NCI-H2227 treated with DMSO at 0.1 percent for 48 hours (cell line): ENCODE results near the gene STXBP5.

Experiments used
- DNase-seq: peaks from one replicate; lab custom pipeline; 2025; lab: John Stamatoyannopoulos, UW

Gene STXBP5

DNA sequence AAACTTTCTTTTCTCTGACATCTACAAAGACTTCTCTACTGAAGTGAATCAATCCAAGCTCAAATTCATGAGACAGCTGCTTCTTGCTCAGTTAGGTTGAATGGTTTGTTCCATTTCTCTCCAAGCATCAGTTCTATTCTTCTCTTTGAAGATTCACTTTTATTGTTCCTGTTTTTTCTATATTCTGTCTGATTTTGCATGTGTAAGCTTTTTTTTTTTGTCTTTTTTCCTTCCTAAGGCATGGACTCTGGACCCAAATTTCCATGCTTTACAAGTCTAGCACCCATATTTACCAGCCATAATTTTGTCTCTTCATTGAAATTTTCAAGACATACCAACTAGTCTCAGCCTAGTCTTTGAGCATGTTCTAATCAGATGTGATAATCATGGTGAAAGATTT lies 25.9 kb upstream of the STXBP5 start:
- DNase-seq: no peak

DNA sequence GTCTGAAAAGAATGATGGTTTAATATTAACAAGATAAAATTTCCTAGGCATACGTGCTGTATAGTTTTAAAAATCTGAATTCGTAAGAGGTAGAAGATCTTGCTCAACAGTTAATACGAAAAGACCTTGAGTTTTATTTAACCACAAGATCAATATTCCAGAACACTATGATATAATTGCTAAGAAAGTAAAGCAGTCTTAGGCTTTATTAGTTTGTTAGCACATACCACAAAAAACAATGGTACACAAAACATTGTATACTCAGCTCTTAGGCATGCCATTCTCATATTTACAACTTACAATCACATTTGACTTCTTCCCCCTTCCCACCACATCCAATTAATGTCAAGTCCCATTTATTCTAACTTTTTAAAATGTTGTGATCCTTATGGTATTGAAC lies 24.4 kb upstream of the STXBP5 start:
- DNase-seq: no peak

DNA sequence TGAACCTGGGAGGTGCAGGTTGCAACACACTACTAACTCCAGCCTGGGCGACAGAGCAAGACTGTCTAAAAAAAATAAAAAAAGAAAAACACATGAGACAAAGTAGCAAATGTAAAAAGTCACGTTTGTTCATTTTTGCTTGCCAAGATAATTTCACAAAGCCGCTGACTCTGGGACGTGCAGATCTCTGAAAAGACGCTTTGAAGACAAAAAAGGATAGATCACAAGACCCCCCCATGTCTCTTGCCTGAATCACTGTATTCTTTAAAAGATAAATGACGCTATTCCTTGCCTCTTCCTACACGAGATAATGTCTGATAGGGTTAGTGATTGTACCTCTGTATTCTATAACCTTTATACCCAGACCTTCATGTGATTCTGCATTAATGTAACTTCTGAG lies 23.3 kb upstream of the STXBP5 start:
- no peak for DNase-seq

DNA sequence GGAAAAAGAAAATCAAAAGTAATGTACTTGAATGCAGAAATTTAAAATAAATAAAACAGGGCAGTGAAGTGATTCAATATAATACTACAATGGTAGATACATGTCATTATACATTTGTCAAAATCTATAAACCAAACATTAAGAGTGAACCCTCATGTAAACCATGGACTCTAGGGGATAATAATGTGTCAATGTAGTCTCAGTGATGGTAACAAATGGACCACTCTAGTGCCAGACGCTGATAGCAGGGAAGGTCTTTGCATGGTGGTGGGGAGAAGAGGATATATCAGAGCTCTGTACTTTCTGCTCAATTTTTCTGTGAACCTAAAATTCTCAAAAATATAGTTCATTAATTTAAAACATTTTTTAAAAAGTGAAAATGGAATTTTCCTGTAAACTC lies 19.8 kb upstream of the STXBP5 start:
- no peak for DNase-seq

DNA sequence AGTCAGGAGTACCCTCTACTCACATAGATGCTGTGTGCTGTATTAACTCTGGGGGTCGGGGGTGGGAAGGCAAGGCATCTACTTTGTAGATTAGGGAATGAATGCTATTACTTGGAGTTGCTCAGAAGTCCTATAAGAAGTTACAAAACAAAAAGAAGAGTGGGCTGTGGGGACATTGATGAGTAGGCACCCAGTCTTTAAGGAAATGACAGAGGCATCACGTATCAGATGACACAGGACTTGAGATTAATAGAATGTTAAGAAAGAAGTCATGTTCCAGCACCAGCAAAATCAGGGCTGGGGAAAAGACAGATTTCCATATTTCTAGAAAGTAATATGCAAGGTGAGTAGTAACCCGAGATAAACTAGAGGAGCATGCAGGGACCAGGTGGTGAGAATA lies 19.0 kb upstream of the STXBP5 start:
- DNase-seq: no peak

DNA sequence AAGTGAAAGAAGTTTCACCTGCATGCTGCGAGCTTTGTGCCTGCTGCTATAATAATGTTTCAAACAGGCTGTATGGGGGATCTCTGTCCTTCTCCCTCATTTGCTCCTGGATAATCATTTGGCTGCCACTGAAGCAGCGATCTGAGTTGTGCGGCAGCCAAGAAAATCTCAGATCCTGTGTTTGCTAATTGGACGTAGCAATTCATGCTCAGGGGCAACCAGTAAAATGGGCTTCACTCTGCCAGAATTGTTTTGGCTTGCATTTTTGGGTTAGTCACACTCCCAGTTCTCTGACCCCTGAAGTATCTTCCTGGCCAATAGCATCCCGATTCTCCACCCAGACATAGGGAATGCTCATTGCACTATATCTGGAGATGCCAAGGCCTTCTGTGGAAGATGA lies 13.7 kb upstream of the STXBP5 start:
- no peak for DNase-seq

DNA sequence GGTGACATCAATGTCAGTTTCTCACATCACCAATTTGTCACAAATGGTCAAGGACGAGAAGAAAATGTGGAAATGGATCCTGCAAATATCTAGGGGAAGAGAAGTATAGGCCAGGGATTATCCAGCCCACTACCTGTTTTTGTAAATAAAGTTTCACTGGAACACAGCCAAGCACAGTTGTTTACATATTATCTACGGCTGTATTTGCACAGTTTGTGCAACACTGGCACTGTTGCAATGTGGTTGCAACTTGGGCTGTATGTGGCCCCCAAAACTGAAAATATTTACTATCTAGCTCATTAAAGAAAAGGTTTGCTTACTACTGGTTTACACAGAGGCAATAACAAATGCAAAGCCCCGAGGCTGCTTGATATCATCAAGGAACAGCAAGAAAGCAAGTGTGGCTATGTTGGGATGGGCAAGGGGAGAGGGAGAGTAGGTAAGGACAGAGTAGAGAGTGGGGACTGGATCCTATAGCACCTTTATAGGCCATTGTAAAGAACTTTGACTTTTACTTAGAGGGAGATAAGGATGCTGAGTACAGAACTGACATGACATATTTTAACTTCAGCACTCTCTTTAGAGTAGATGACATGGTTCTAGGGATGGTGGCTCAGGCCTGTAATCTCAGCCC lies 11.8 kb upstream of the STXBP5 start:
- DNase-seq: no peak

DNA sequence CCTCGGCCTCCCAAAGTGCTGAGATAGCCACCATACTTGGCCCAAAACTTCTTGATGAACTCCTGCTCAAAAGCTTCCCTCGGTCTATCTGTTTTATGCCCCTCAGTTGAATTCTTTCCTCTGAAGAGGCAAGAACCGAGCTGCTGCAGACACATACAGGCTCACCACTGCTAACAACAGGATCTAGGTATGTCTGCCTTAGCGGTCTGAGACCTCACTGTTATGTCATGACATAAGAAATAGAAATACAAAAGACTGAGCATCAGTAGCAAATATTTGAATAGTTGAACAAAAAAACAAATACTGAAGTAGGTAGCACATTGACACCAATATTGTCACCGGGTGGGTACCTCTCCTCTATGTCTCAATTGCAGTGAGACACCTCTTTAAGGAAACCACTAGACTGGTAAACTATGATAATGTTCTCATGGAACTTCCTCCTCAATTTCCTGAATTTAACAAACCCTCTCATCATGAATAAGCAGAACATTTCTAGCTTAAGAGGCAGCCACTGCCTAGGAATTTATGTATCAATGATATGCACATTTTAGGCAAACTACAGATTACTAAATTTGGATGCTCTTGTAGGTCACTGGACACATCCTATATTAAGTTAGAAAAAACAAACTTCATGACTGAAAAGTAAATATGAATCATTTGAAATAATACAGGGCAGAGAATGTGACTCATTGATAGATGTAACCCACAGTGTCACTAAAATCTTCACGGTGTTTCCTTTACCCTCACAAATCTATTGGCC lies 9.4 kb upstream of the STXBP5 start:
- no peak for DNase-seq

DNA sequence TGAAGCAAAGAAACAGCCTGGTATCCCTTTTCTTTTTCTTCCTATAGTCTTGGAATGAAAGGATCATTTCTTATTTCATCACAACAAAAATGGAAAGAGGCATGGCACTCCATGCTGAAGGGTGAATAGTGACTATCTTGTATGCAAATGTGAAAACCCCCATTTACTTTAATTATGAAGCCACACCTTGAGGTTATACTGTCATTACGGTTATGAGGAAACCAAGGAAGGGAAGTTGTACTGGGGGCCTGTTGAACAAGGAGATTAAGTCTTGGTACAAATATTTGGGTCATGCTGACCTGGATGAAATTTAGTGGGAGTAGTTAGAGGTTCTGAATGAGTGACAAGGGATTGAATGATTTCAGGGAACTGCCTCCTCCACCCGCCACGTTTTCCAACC lies 8.7 kb upstream of the STXBP5 start:
- no peak for DNase-seq

DNA sequence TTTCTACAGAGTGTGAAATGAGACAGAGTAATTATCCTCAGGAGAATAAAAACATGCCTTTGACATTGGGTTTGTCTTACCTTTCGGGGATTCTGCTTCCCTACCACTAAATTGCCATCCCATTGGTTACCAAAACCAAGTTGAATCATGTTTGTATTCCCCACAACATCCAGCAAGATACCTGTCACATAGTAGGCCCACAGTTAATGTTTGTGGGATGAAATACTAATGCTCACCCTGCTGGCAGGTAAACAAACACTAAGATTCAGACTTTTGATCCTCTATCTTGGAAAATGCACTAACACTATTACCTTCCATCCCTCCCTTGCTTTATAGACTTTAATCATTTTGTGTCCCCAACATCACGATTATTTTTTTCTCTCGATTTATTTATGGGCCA lies 8.2 kb upstream of the STXBP5 start:
- no peak for DNase-seq

DNA sequence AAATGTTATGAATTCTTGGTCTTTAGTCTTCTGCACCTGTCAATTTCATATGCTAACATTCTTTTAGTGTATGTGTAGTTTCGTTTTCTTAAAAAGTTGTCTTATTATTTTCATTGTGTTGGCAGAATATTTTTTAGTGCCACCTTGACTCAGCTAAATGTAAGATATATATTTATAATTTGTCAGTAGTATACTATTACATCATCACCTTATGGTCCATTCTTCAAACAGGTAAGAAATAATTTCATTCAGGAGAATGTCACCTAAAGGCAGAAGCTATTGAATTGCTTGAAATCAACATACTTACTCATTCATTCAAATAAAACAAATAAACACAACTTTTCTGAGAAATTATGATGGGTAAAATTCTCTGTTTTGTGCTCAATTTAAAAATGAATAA lies 3.5 kb upstream of the STXBP5 start:
- DNase-seq: no peak

DNA sequence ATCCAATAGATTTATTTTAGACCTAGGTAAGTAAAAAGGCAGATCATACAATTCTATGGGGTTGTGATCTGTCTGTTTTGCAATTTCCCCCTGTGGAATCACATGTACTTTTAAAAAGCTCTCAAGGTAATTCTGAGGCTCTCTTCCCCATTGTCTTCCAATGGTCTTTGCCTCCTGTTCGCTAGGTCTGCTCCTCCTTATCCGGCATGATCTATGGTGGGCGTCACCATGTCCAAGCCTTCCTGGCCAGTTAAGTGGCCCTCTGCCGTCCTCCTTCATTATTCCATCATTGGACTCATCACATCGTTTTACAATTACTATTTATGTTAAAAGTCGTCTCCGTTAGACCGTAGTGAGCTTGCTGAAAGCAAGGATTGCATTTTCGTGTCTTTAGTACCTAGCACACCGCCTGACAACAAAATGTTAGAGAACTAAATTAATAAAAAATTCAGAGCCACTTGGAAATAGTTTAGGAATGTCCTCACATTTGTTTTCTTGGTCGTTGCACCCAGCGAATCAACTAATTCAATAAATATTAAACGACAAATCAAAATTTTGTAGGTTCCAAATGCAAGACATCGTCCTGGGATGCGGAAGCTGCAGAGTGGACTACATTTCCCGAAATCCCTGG lies 2.2 kb upstream of the STXBP5 start:
- DNase-seq: peak; percentile 85

DNA sequence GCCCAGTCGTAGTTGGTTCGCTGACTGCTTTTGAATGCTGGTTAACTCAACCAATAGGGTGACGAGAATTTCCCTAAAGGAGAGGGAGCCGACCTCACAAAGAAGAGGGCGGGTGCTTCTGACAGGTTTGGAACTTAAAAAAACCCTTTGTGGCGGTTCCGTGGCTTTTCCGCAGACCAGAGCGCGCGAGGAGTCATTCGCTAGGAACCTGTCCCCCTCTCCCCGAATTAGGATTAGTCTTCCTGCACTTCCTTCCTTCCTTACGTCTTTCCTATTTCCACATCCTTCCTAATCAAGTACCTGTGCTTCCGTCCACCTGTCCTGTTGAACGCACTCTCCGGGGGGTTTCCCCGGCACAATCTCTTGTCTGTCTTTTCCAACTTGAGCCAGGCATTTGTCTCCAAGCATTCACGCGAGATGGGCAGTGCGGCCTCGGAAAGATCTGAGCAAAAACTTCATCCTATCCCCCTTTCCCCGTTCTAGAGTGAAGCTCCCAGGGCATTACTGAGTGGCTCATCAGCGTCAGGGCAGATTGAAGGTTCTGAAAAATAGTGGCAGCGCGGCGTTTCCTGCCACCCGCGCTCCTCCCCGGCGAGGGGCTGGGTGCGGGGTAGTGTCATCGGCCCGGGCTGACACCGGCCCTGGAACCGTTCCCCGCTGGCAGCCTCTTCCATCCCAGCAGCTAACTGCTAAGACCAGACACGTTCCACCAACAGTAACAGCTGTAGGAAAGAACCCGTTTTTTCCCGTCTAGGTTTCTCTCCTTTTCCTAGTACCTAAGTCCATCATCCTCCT lies 1.5 kb upstream of the STXBP5 start:
- no peak for DNase-seq

DNA sequence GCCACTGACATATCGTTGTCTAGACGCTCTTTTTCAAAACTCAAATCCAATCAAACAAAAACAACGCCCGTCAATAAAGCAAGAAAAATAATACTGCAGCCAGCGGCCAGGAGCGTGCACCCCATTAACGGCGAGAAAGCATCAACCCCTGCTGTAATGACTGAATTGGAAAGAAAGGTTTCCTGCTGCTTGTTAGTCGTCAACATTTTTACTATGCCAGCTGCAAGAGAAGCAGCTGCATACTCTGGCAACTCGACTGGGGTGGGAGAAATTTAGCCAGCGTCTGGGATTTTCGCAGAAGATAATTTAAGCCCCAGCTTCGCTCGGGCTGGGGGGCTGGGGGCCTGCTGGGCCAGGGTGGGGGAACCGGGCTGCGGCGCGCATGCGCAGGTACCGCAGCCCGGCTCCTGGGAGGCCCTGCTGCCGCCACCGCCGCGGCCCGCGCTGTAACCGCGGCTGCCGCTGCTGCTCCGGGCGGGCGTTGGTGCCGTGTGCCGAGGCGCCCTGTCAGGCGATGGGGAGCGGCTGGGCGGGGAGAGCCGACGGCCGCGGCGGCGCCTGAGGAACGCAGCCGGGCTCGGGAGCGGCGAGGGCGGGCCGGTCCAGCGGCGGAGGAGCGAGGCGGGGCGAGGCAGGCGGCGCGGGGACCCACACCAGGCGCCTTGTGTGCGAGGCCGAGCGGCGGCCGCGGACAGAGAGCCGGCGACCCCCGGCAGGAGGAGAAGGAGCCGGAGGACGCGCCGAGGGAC lies 732 bp upstream of the STXBP5 start:
- peak; percentile 62 for DNase-seq

DNA sequence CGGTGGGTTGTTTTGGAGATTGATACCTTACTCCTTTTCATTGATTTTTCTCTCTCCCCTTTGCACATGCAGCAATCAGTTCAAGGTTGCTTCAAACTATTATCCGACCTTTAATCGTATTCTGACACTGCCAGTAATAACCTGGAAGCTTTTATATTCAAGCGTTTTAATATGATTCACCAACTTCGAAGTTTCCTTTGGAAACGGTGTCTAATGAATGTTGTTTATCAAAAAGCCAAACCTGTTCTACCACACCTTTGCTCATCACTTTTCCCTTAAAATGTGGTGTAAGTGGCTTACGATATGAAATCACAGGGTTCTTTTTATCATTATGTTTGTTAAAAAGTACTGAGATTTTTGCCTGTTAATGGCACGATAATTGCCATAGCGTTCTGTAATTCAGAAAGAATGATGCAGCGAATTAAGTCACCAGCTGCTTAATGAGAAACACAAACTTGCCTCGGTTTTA lies 660 bp downstream of the STXBP5 start:
- no peak for DNase-seq

DNA sequence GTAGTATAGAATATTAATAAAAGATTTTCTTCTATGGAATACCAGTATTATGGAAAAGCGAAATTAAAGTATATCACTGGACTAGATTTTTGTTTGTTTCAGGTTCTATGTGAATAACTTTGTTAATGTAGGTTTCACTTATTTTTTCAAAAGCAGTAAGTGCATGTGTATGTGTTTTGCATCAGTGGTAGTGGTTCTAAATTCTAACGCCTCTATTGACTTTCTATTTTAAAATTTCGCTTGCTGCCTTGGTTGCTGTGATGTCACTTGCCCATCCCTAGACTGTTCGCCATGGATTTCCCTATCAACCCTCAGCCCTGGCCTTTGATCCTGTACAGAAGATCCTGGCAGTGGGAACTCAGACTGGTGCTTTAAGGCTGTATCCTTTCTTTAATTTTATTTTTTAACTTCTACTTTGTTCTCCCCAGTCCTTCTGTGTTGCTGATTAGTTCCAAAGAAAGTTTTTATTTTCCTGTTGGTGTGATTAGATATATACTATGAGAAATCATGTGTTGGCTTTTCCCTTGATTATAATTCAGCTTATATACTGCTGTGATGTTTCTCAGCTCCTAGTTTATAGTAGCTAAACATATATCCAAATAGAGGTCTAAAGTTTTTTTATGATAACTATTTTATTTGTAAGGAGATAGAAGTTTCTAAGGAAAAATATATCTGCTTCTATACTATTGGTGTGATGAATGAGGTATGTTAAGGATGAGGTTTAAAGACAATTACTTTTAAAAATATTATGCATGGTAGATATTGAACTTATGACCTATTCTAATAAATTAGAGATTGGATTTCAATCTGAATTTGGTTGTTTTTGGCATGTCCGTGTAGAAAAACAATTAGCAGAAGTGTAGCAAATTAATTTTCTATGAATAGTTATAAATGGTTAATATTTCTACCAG lies 1.7 kb downstream of the STXBP5 start:
- DNase-seq: no peak

DNA sequence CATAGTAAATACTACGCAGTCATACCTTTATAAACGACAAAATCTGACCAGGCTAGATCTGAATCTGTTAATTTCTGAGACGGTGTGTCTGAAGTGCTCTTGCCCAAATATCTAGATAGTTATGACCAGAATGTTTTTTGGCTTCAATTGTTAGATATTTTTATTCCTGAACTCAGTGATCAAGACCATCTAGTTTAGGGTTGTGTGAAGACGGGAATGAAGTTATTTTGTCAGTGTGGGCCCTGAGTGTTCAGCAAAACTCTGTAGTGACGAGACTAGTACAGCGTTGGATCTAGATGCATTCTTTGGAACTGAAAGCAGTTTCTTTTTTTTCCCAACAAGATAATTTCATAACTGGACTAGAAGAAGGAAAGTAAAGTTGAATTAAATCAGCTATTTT lies 3.1 kb downstream of the STXBP5 start:
- DNase-seq: peak; percentile 19

DNA sequence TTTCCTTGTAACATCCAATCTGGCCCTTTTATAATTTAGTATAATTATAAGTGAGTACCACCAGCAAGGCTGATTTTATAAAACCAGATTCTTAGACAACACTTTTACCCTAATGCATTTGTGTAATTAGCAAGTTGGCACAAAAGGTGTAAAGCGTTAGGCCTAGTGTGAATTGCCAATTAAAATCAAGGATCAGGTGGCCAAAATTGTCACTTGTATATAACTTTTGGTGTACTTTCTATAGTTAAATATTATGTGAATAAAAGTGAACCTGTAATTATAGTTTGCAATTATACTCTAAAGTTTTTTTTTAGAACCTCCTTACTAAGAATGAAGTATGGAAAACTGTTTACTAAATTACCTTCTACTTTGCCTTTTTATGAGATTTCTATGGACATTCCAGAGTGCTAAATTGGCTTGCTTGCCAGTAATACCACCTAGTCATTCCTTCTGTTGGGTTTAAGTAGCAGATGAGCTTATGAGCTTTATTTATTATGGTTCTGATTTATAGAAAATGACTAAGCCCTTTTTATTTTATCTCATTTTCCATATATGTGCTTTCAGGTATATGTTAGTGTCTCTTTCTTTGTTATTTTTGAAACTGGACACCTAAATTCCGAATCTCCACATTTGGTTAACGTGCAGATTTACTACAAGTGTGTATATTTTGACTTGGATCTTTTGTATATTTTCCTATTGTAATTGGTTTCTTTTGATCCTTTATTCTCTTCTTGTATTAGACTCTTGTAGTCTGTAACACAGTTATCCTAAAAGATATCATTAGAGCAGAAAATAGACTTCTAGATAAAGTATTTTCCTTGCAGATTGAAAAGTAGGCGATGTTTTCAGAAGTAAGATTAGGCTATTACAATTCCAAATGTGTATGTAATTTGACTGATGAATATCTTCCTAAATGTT lies 3.9 kb downstream of the STXBP5 start:
- DNase-seq: no peak

DNA sequence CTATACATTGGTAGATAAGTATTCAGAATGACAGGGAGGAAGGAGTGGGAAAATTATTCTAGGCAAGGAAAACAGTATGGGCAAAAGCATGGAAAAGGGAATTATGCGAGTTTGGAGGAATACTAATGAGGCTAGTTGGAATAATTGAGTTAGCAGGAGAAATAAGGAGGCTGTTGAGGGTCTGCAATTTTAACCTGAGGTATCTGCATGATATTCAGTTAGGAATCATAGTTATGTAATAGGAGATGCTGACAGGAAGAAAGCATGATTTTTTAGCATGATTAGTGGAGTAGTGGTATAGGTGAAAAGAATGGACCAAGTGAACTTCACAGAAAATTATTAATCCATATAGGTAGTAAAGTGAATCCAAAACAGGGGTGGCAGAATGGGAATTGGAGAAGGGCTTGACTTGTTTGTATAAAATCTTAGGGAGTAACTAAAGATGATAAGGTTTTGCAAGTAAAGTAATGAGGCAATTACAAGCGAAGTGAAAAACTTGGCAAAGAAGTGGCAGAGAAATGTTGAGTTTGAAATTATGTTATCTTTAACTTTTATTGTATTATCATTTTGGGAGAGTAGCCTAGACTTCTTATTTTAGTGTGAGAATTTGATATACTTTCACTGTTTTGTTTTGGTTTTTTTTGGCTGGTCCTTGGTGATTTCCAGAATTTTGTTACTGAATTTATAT lies 5.7 kb downstream of the STXBP5 start:
- no peak for DNase-seq
